SK-N-SH (cell line): Measurements from ENCODE around the gene AACS. TPM values are rescaled to one million over a fixed set of nuclear protein-coding genes. Genes with fewer than 3 reads are reported as not detected.

ENCODE experiments used
- CTCF ChIA-PET: fragments of 300-600, 350-600 bp; formaldehyde crosslinking; extraction: SDS; loops from one replicate; lab custom pipeline; 2021; lab: Yijun Ruan, JAX
- POLR2A ChIA-PET: fragments of 350-600 bp; sonication (Branson Sonifier 250); formaldehyde crosslinking; extraction: SDS; loops from one replicate; lab custom pipeline; 2020; ENCODE audit warnings: antibody characterized with exemption, inconsistent platforms; lab: Yijun Ruan, JAX
- DNase-seq: peaks from one replicate; pipeline ENCODE4 v3.0.0; 2012
- H2AFZ ChIP-seq: fragments of 200-600 bp; sonication (generic); 2 replicates; pipeline ENCODE4 v1.8.1; 2016; ENCODE audit warnings: antibody characterized with exemption, mild to moderate bottlenecking, low read depth
- H3F3A ChIP-seq: fragments of 200-600 bp; sonication (generic); replicated peaks from 2 replicates; pipeline ENCODE3; 2016; ENCODE audit warnings: antibody characterized with exemption, mild to moderate bottlenecking; ENCODE audit not compliant: insufficient read depth
- H3K27ac ChIP-seq, 2 experiments: fragments of 200-500 bp in 1 of 2; fragments of 200-600 bp in 1 of 2; sonication (Bioruptor generic) in 1 of 2; sonication (generic), shearing (Covaris generic) in 1 of 2; 2 replicates each; pipeline versions ENCODE4 v1.5.1 to v1.6.1; 2014 to 2016; ENCODE audit warnings: low read depth in 2 of 2, inconsistent platforms in 1 of 2, low read length in 1 of 2, mild to moderate bottlenecking in 1 of 2, mixed read lengths in 1 of 2
- H3K27me3 ChIP-seq: fragments of 200-600 bp; sonication (generic), shearing (Covaris generic); 2 replicates; pipeline ENCODE4 v1.6.1; 2016; ENCODE audit warnings: mixed run types; ENCODE audit not compliant: insufficient read depth
- H3K36me3 ChIP-seq, 2 experiments: fragments of 200-500 bp in 1 of 2; fragments of 200-600 bp in 1 of 2; sonication (Bioruptor generic) in 1 of 2; sonication (generic) in 1 of 2; replicated peaks in 1 of 2; 2 replicates each; pipeline versions ENCODE3 to v1.5.1; 2014 to 2016; ENCODE audit warnings: low read length in 1 of 2, mild to moderate bottlenecking in 1 of 2; ENCODE audit not compliant: insufficient read depth in 2 of 2, control insufficient read depth in 1 of 2
- H3K4me1 ChIP-seq, 2 experiments: fragments of 200-500 bp in 1 of 2; fragments of 200-600 bp in 1 of 2; sonication (Bioruptor generic) in 1 of 2; sonication (generic), shearing (Covaris generic) in 1 of 2; 2 replicates each; pipeline versions ENCODE4 v1.5.1 to v1.6.1; 2014 to 2016; ENCODE audit warnings: low read depth in 1 of 2, low read length in 1 of 2, mixed run types in 1 of 2; ENCODE audit not compliant: insufficient read depth in 2 of 2, control insufficient read depth in 1 of 2
- H3K4me2 ChIP-seq: fragments of 200-600 bp; sonication (generic), shearing (Covaris generic); 2 replicates; pipeline ENCODE4 v1.6.1; 2017; ENCODE audit warnings: mixed run types
- H3K4me3 ChIP-seq, 2 experiments: fragments of 200-500 bp in 1 of 2; fragments of 200-600 bp in 1 of 2; sonication (Bioruptor generic) in 1 of 2; sonication (generic), shearing (Covaris generic) in 1 of 2; 2 replicates each; pipeline versions ENCODE4 v1.5.1 to v1.8.1; 2014 to 2016; ENCODE audit warnings: low read depth in 2 of 2, inconsistent platforms in 1 of 2, low read length in 1 of 2, mild to moderate bottlenecking in 1 of 2, mixed read lengths in 1 of 2, moderate library complexity in 1 of 2
- H3K79me2 ChIP-seq: fragments of 200-600 bp; sonication (generic); 2 replicates; pipeline ENCODE4 v1.8.1; 2017; ENCODE audit warnings: mild to moderate bottlenecking; ENCODE audit not compliant: insufficient read depth
- H3K9ac ChIP-seq: fragments of 200-600 bp; sonication (generic); 2 replicates; pipeline ENCODE4 v1.6.1; 2017; ENCODE audit warnings: mixed run types
- H3K9me2 ChIP-seq: fragments of 200-600 bp; sonication (generic); 2 replicates; pipeline ENCODE4 v1.6.1; 2017; ENCODE audit warnings: mixed run types
- H3K9me3 ChIP-seq: fragments of 200-600 bp; sonication (generic); 2 replicates; pipeline ENCODE4 v1.6.1; 2017; ENCODE audit warnings: mixed run types, mild to moderate bottlenecking, moderate library complexity
- H4K20me1 ChIP-seq: fragments of 200-600 bp; sonication (generic); 2 replicates; pipeline ENCODE4 v1.6.1; 2017; ENCODE audit warnings: mild to moderate bottlenecking, mixed run types; ENCODE audit not compliant: insufficient read depth
- CHD2 ChIP-seq: fragments of 150-350 bp; IDR thresholded peaks from 2 replicates; pipeline ENCODE4 v1.6.1; 2018; ENCODE audit warnings: low read length; ENCODE audit not compliant: partially characterized antibody
- CTCF ChIP-seq: fragments of 200-600 bp; sonication (generic); IDR thresholded peaks from 2 replicates; pipeline ENCODE4 v1.6.1; 2017; ENCODE audit warnings: antibody characterized with exemption, mild to moderate bottlenecking, moderate library complexity
- EZH2phosphoT487 ChIP-seq: fragments of 200-600 bp; sonication (generic); IDR thresholded peaks from 2 replicates; pipeline ENCODE4 v1.6.1; 2017; ENCODE audit warnings: low read depth, mixed run types, mild to moderate bottlenecking, antibody characterized with exemption, moderate library complexity, borderline replicate concordance
- FOXJ3 ChIP-seq: sonication (generic); formaldehyde crosslinking; IDR thresholded peaks from 2 replicates; pipeline ENCODE4 v1.5.1; 2020; ENCODE audit warnings: mild to moderate bottlenecking, missing genetic modification reagents
- FOXM1 ChIP-seq: IDR thresholded peaks from 2 replicates; pipeline ENCODE4 v1.4.0; 2012; ENCODE audit warnings: low read depth, mild to moderate bottlenecking
- GABPA ChIP-seq: IDR thresholded peaks from 2 replicates; pipeline ENCODE4 v1.4.0; 2012; ENCODE audit warnings: low read depth, mild to moderate bottlenecking
- GATA2 ChIP-seq: sonication (generic); formaldehyde crosslinking; IDR thresholded peaks from 2 replicates; pipeline ENCODE4 v1.5.0; 2020; ENCODE audit warnings: mild to moderate bottlenecking, missing genetic modification reagents
- IRF3 ChIP-seq: fragments of 150-350 bp; IDR thresholded peaks from 2 replicates; pipeline ENCODE4 v1.6.1; 2016; ENCODE audit warnings: mild to moderate bottlenecking, low read depth, low read length
- JUND ChIP-seq: IDR thresholded peaks from 2 replicates; pipeline ENCODE4 v1.4.0; 2012
- MEF2A ChIP-seq: IDR thresholded peaks from 2 replicates; pipeline ENCODE4 v1.4.0; 2012; ENCODE audit warnings: low read depth, borderline replicate concordance
- NFIC ChIP-seq: IDR thresholded peaks from 2 replicates; pipeline ENCODE4 v1.4.0; 2012; ENCODE audit warnings: borderline replicate concordance
- NRF1 ChIP-seq: IDR thresholded peaks from 2 replicates; pipeline ENCODE4 v1.6.1; 2012; ENCODE audit warnings: low read depth, mild to moderate bottlenecking, low read length
- RAD21 ChIP-seq: IDR thresholded peaks from 2 replicates; pipeline ENCODE4 v1.6.1; 2012; ENCODE audit warnings: mild to moderate bottlenecking, low read length
- RCOR1 ChIP-seq: fragments of 150-350 bp; IDR thresholded peaks from 2 replicates; pipeline ENCODE4 v1.6.1; 2017; ENCODE audit warnings: antibody characterized with exemption, low read length
- REST ChIP-seq: IDR thresholded peaks from 2 replicates; pipeline ENCODE4 v1.6.1; 2012; ENCODE audit warnings: mild to moderate bottlenecking, low read depth, low read length, moderate library complexity
- RXRA ChIP-seq: IDR thresholded peaks from 2 replicates; pipeline ENCODE4 v1.4.0; 2012; ENCODE audit warnings: low read depth, mild to moderate bottlenecking, borderline replicate concordance
- SIN3A ChIP-seq: IDR thresholded peaks from 2 replicates; pipeline ENCODE4 v1.6.1; 2012; ENCODE audit warnings: low read depth, mild to moderate bottlenecking, low read length, moderate library complexity, borderline replicate concordance
- TCF12 ChIP-seq: IDR thresholded peaks from 2 replicates; pipeline ENCODE4 v1.4.0; 2012
- TEAD4 ChIP-seq: IDR thresholded peaks from 2 replicates; pipeline ENCODE4 v1.4.0; 2012; ENCODE audit warnings: mild to moderate bottlenecking, borderline replicate concordance; ENCODE audit not compliant: insufficient read depth
- USF1 ChIP-seq: IDR thresholded peaks from 2 replicates; pipeline ENCODE4 v1.4.0; 2012; ENCODE audit warnings: low read depth, borderline replicate concordance
- USF2 ChIP-seq: fragments of 150-350 bp; IDR thresholded peaks from 2 replicates; pipeline ENCODE4 v1.6.1; 2017; ENCODE audit warnings: antibody characterized with exemption, low read length, low read depth, borderline replicate concordance
- WGBS: methylation state at CpG from one replicate; pipeline ENCODE4 v1.1.6; 2017; ENCODE audit warnings: low lambda C conversion rate; 5-methylcytosine and 5-hydroxymethylcytosine counted together
- polyA plus RNA-seq, 3 experiments: library from polyadenylated mRNA; depleted of rRNA; stranded (reverse); fragments of >200 nt; gene quantifications; 2 replicates each; pipeline ENCODE4 v1.2.3, GENCODE V29; 2012

Gene AACS
- polyA plus RNA-seq, 1 of the 3 experiments (the other 2 are of a cell fraction): 17.3 TPM

- Histone ChIP-seq H4K20me1 (no peaks in the 10 kb centered on the region), H3K27ac (no peak overlapping the region), H3F3A (no peaks in the 10 kb centered on the region), H3K36me3 (no peaks in the 10 kb centered on the region), H3K9me2 (no peaks in the 10 kb centered on the region), H3K27me3 (no peaks in the 10 kb centered on the region; the same call in 1 of the 2 replicates), H2AFZ (no peak overlapping the region), H3K4me1 (no peaks in the 10 kb centered on the region), H3K4me3 (no peak overlapping the region), H3K9ac (no peak overlapping the region), H3K79me2 (no peaks in the 10 kb centered on the region), H3K4me2 (no peak overlapping the region), H3K9me3 (no peaks in the 10 kb centered on the region)
- 19% methylated on average over 4 of the region's 4 CpGs for WGBS
- DNase-seq: no peak
- POLR2A ChIA-PET: no interaction called here
- TF ChIP-seq GABPA: no peak
- CTCF ChIA-PET: interaction anchor here (0.7 kb wide), 1 partner anchor 9 kb away, joined by 3 read pairs; no protein-coding TSS in a partner anchor
Measured at GRCh38 chr12:125166041-125166440, 100.8 kb downstream of the AACS start.

- Histone ChIP-seq H3K36me3 (no peaks in the 10 kb centered on the region), H3K4me1 (no peaks in the 10 kb centered on the region), H3F3A (no peaks in the 10 kb centered on the region), H4K20me1 (no peaks in the 10 kb centered on the region), H3K79me2 (no peaks in the 10 kb centered on the region), H2AFZ (no peak overlapping the region), H3K27me3 (no peaks in the 10 kb centered on the region; the same call in 1 of the 2 replicates), H3K4me2 (no peak overlapping the region), H3K9ac (no peak overlapping the region), H3K9me2 (no peaks in the 10 kb centered on the region), H3K4me3 (no peak overlapping the region), H3K9me3 (no peaks in the 10 kb centered on the region), H3K27ac (no peak overlapping the region)
- ChIA-PET CTCF (interaction anchor here (0.5 to 1.4 kb wide), 2 partner anchors 15 to 865 kb away, joined by 4 to 6 read pairs; no protein-coding TSS in a partner anchor), POLR2A (no interaction called here)
- TF ChIP-seq RXRA (no peak), SIN3A (no peak), MEF2A (no peak), CHD2 (no peak), REST (no peak), EZH2phosphoT487 (no peak), TEAD4 (no peak), FOXJ3 (CRISPR knock-in tag) (no peak), NRF1 (no peak), FOXM1 (no peak), JUND (no peak), TCF12 (no peak), USF2 (no peak), RAD21 (no peak), GATA2 (CRISPR knock-in tag) (no peak), IRF3 (no peak), NFIC (no peak), RCOR1 (no peak), CTCF (no peak), USF1 (no peak)
- no peak for DNase-seq
- 37% methylated on average over 3 of the region's 3 CpGs for WGBS
Measured at GRCh38 chr12:125167658-125168057, 102.4 kb downstream of the AACS start.
